Measurements from ENCODE around the gene GJB5. TPM values are rescaled to one million over a fixed set of nuclear protein-coding genes. Genes with fewer than 3 reads are reported as not detected.

Gene GJB5
- total and polyA plus RNA-seq, 9 of the 15 experiments (the other 6 are each of a cell fraction or from before 2014, with no cell fraction given), result 0.04 TPM; not detected in 8

DNA sequence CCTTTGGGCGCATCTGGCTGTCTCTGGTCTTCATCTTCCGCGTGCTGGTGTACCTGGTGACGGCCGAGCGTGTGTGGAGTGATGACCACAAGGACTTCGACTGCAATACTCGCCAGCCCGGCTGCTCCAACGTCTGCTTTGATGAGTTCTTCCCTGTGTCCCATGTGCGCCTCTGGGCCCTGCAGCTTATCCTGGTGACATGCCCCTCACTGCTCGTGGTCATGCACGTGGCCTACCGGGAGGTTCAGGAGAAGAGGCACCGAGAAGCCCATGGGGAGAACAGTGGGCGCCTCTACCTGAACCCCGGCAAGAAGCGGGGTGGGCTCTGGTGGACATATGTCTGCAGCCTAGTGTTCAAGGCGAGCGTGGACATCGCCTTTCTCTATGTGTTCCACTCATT is 2.5 kb downstream of the GJB5 start:
- Histone ChIP-seq H3K9me1 (ENCODE audit: control insufficient read depth, insufficient read depth, low read length) (no peaks in the 10 kb centered on the region), H3K4me3 (no peak overlapping the region), H3K4me1 (replicated peaks in 1 of 2; ENCODE audit: control insufficient read depth in 2 of 2, insufficient read depth in 2 of 2, low read length in 2 of 2) (peaks cover 0 to 4% of the 10 kb centered on the region in 2 experiments; a peak in 1 of 5 replicates), H3K4me2 (ENCODE audit: insufficient read depth, low read length) (no peak overlapping the region), H3K9me3 (replicated peaks; ENCODE audit: control insufficient read depth, insufficient read depth, low read depth, low read length) (no peaks in the 10 kb centered on the region), H2AFZ (ENCODE audit: low read depth, low read length) (no peak overlapping the region), H3K36me3 (ENCODE audit: control insufficient read depth, insufficient read depth, low read length) (no peaks in the 10 kb centered on the region), H3K79me2 (ENCODE audit: control insufficient read depth, insufficient read depth, low read length) (no peaks in the 10 kb centered on the region), H4K20me1 (replicated peaks; ENCODE audit: control insufficient read depth, insufficient read depth, low read length) (peaks cover 5% of the 10 kb centered on the region), H3K27me3 (ENCODE audit: control insufficient read depth in 2 of 2, insufficient read depth in 2 of 2, low read length in 2 of 2) (peaks cover 41 to 74% of the 10 kb centered on the region in 2 experiments; a peak in 4 of 5 replicates), H3K9ac (ENCODE audit: insufficient read depth in 1 of 2, low read depth in 2 of 2, low read length in 2 of 2) (no peak overlapping the region), H3K27ac (ENCODE audit: extremely low read depth, low read depth, low read length) (no peak overlapping the region)
- ATAC-seq (no peak), FAIRE-seq (no peak), DNase-seq (ENCODE audit: extremely low read depth in 1 of 4, low spot score in 3 of 4) (no peak)
- CTCF ChIA-PET (ENCODE audit: low intra/inter-chr PET ratio), result interaction anchor here (0.8 kb wide), 1 partner anchor 18 kb away, joined by 3 read pairs; no protein-coding TSS in a partner anchor
- in situ Hi-C loops (cut with MboI) (no loop called here), intact Hi-C loops (cut with micrococcal nuclease) (no loop called here)
- POLR2A ChIA-PET, result interaction anchor here (0.6 kb wide), 2 partner anchors 13 to 1595 kb away, joined by 3 to 5 read pairs; no protein-coding TSS in a partner anchor
- no peak for TF ChIP-seq XRCC5 (IDR thresholded peaks at IDR 0.05; ENCODE audit: low read depth, low read length)
- TF ChIP-seq, protein P1, sequence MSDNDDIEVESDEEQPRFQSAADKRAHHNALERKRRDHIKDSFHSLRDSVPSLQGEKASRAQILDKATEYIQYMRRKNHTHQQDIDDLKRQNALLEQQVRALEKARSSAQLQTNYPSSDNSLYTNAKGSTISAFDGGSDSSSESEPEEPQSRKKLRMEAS (CRISPR knock-in tag; IDR thresholded peaks at IDR 0.05), result no peak
- TF ChIP-seq MAFK (IDR thresholded peaks at IDR 0.05; ENCODE audit: low read length), result no peak
- no peak for TF ChIP-seq SETDB1 (IDR thresholded peaks at IDR 0.05; ENCODE audit: low read length)
- TF ChIP-seq, protein P2, sequence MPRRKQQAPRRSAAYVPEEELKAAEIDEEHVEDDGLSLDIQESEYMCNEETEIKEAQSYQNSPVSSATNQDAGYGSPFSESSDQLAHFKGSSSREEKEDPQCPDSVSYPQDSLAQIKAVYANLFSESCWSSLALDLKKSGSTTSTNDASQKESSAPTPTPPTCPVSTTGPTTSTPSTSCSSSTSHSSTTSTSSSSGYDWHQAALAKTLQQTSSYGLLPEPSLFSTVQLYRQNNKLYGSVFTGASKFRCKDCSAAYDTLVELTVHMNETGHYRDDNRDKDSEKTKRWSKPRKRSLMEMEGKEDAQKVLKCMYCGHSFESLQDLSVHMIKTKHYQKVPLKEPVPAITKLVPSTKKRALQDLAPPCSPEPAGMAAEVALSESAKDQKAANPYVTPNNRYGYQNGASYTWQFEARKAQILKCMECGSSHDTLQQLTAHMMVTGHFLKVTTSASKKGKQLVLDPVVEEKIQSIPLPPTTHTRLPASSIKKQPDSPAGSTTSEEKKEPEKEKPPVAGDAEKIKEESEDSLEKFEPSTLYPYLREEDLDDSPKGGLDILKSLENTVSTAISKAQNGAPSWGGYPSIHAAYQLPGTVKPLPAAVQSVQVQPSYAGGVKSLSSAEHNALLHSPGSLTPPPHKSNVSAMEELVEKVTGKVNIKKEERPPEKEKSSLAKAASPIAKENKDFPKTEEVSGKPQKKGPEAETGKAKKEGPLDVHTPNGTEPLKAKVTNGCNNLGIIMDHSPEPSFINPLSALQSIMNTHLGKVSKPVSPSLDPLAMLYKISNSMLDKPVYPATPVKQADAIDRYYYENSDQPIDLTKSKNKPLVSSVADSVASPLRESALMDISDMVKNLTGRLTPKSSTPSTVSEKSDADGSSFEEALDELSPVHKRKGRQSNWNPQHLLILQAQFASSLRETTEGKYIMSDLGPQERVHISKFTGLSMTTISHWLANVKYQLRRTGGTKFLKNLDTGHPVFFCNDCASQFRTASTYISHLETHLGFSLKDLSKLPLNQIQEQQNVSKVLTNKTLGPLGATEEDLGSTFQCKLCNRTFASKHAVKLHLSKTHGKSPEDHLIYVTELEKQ (CRISPR knock-in tag; IDR thresholded peaks at IDR 0.05), result no peak
- no peak for TF ChIP-seq MXI1 (IDR thresholded peaks at IDR 0.05; ENCODE audit: low read depth, low read length)
- no peak for TF ChIP-seq RBFOX2 (IDR thresholded peaks at IDR 0.05; ENCODE audit: low read depth, low read length)
- TF ChIP-seq NCOA4 (IDR thresholded peaks at IDR 0.05; ENCODE audit: partially characterized antibody), result no peak
- no peak for TF ChIP-seq EHMT2 (IDR thresholded peaks at IDR 0.05)
- TF ChIP-seq HIVEP1 (CRISPR knock-in tag; IDR thresholded peaks at IDR 0.05), result no peak
- TF ChIP-seq, protein P3, sequence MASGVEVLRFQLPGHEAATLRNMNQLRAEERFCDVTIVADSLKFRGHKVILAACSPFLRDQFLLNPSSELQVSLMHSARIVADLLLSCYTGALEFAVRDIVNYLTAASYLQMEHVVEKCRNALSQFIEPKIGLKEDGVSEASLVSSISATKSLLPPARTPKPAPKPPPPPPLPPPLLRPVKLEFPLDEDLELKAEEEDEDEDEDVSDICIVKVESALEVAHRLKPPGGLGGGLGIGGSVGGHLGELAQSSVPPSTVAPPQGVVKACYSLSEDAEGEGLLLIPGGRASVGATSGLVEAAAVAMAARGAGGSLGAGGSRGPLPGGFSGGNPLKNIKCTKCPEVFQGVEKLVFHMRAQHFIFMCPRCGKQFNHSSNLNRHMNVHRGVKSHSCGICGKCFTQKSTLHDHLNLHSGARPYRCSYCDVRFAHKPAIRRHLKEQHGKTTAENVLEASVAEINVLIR (CRISPR knock-in tag; IDR thresholded peaks at IDR 0.05), result no peak
- no peak for TF ChIP-seq CHCHD3 (CRISPR knock-in tag; IDR thresholded peaks at IDR 0.05)
- TF ChIP-seq DNMT1 (IDR thresholded peaks at IDR 0.05), result no peak
- TF ChIP-seq HDAC8 (tag; IDR thresholded peaks at IDR 0.05), result no peak
- 0% methylated on average over 21 of the region's 21 CpGs for WGBS (ENCODE audit: insufficient coverage, low coverage, missing lambda C conversion rate)
- BruUV-seq (replicated peaks), result no TSS peak

Data from K562 (cell line).